Endothelial cell of umbilical vein (primary cell): ENCODE results near the gene KAZALD1. TPM values are rescaled to one million over a fixed set of nuclear protein-coding genes. Genes with fewer than 3 reads are reported as not detected.

ENCODE experiments used
- BruUV-seq: library from RNA; stranded (reverse); fragments of 400-500 nt; replicated peaks from 2 replicates; lab custom pipeline; 2021; lab: Mats Ljungman, UMichigan
- CTCF ChIA-PET: fragments of 300-600, 350-600 bp; sonication (Branson Sonifier 250); formaldehyde crosslinking; loops from one replicate; lab custom pipeline; 2021; ENCODE audit warnings: antibody characterized with exemption, inconsistent platforms; lab: Charles Lee
- POLR2A ChIA-PET: fragments of 300-600, 350-600 bp; sonication (Branson Sonifier 250); formaldehyde crosslinking; loops from one replicate; lab custom pipeline; 2021; ENCODE audit warnings: antibody characterized with exemption, inconsistent platforms; lab: Charles Lee
- DNase-seq: peaks from one replicate; pipeline ENCODE4 v3.0.0-alpha.2; 2011; ENCODE audit warnings: low read depth, low spot score
- FAIRE-seq: peaks from 2 replicates; lab custom pipeline; 2011; peaks lifted over from hg19 to GRCh38; lab: Jason Lieb, UNC
- H2AFZ ChIP-seq: 2 replicates; pipeline ENCODE4 v1.6.0; 2012; ENCODE audit warnings: low read depth, low read length, control low read depth, inconsistent platforms
- H3K27ac ChIP-seq: 2 replicates; pipeline ENCODE4 v1.5.1; 2011; ENCODE audit warnings: low read depth, mild to moderate bottlenecking, control low read depth, low read length, moderate library complexity; ENCODE audit not compliant: insufficient read depth
- H3K27me3 ChIP-seq, 2 experiments: 2 replicates each; pipeline versions ENCODE4 v1.6.0 to v1.6.1; 2011; ENCODE audit warnings: low read length in 2 of 2, mixed read lengths in 1 of 2; ENCODE audit not compliant: control insufficient read depth in 2 of 2, insufficient read depth in 2 of 2
- H3K36me3 ChIP-seq, 2 experiments: 2 replicates in 1 of 2; 3 replicates in 1 of 2; pipeline ENCODE4 v1.5.1; 2011; ENCODE audit warnings: low read length in 2 of 2, mild to moderate bottlenecking in 1 of 2, moderate library complexity in 1 of 2; ENCODE audit not compliant: control insufficient read depth in 2 of 2, insufficient read depth in 2 of 2; ENCODE audit errors: extremely low read depth in 1 of 2
- H3K4me1 ChIP-seq: 3 replicates; pipeline ENCODE4 v1.5.1; 2011; ENCODE audit warnings: mild to moderate bottlenecking, low read length; ENCODE audit not compliant: control insufficient read depth, insufficient read depth; ENCODE audit errors: extremely low read depth
- H3K4me2 ChIP-seq: 2 replicates; pipeline ENCODE4 v1.6.1; 2011; ENCODE audit warnings: low read length, control low read depth, mixed read lengths; ENCODE audit not compliant: insufficient read depth
- H3K4me3 ChIP-seq, 3 experiments: fragments of 200-600 bp in 1 of 3; sonication (generic), shearing (Covaris generic) in 1 of 3; replicated peaks in 1 of 3; 2 replicates each; pipeline ENCODE4 v1.5.1; 2011 to 2016; ENCODE audit warnings: control low read depth in 3 of 3, low read length in 3 of 3, mild to moderate bottlenecking in 2 of 3, inconsistent platforms in 1 of 3, low read depth in 1 of 3, moderate library complexity in 1 of 3; ENCODE audit not compliant: insufficient read depth in 1 of 3
- H3K79me2 ChIP-seq: 2 replicates; pipeline ENCODE4 v1.6.0; 2012; ENCODE audit warnings: low read length, inconsistent platforms; ENCODE audit not compliant: control insufficient read depth, insufficient read depth
- H3K9ac ChIP-seq: replicated peaks from 2 replicates; pipeline ENCODE3; 2011; ENCODE audit warnings: low read length, control low read depth; ENCODE audit not compliant: insufficient read depth; ENCODE audit errors: extremely low read depth
- H3K9me1 ChIP-seq: replicated peaks from 3 replicates; pipeline ENCODE4 v1.6.0; 2011; ENCODE audit warnings: mild to moderate bottlenecking, low read length; ENCODE audit not compliant: control insufficient read depth, insufficient read depth; ENCODE audit errors: extremely low read depth
- H3K9me3 ChIP-seq: replicated peaks from 2 replicates; pipeline ENCODE4 v1.5.1; 2012; ENCODE audit warnings: low read length, inconsistent platforms; ENCODE audit not compliant: control insufficient read depth, insufficient read depth
- H4K20me1 ChIP-seq: replicated peaks from 2 replicates; pipeline ENCODE3; 2011; ENCODE audit warnings: mild to moderate bottlenecking, low read length; ENCODE audit not compliant: control insufficient read depth, insufficient read depth; ENCODE audit errors: extremely low read depth
- FOS ChIP-seq: IDR thresholded peaks from 2 replicates; pipeline ENCODE4 v1.6.1; 2011; ENCODE audit warnings: mild to moderate bottlenecking, low read length, moderate library complexity, borderline replicate concordance; ENCODE audit not compliant: insufficient read depth
- GATA2 ChIP-seq: IDR thresholded peaks from 2 replicates; pipeline ENCODE4 v1.7.0; 2011; ENCODE audit warnings: low read depth, mild to moderate bottlenecking, moderate library complexity, mixed read lengths, low read length; ENCODE audit not compliant: insufficient read length, insufficient read depth
- POLR2A ChIP-seq: IDR thresholded peaks from 2 replicates; pipeline ENCODE4 v1.6.1; 2012; ENCODE audit warnings: low read depth, mild to moderate bottlenecking, control low read depth, low read length
- dilution Hi-C: fragments of 300-500 bp; cut with MboI; formaldehyde crosslinking; loops from one replicate; pipeline ENCODE4 v1.15.0; 2019; ENCODE audit warnings: low sequenced_read_pairs; ENCODE audit not compliant: extremely low pct_ligation_motif_present
- intact Hi-C: fragments of 100-400 bp; cut with micrococcal nuclease; formaldehyde crosslinking; loops from one replicate; pipeline ENCODE4 v1.10.0; 2022
- polyA plus RNA-seq, 4 experiments: library from polyadenylated mRNA; depleted of rRNA in 3 of 4; stranded (reverse) in 3 of 4; unstranded in 1 of 4; fragments of >200 nt; gene quantifications; 2 replicates each; pipeline versions ENCODE4 v1.2.1 to v1.2.3, GENCODE V29; 2011 to 2012; ENCODE audit warnings: missing spikeins in 1 of 4
- total RNA-seq: library from RNA; stranded (reverse); gene quantifications from 2 replicates; pipeline ENCODE4 v1.2.3, GENCODE V29; 2021
- TF ChIP-seq, protein P1 (sequence below), 2 donors: IDR thresholded peaks; 1 replicate in 1 of 2; 2 replicates in 1 of 2; pipeline ENCODE4 v1.5.1; 2011; ENCODE audit warnings: low read length in 2 of 2, mild to moderate bottlenecking in 2 of 2, moderate library complexity in 2 of 2, control low read depth in 1 of 2, inconsistent platforms in 1 of 2, low read depth in 1 of 2; ENCODE audit not compliant: insufficient read depth in 1 of 2; ENCODE audit errors: extremely low read depth in 1 of 2

Gene KAZALD1
- total and polyA plus RNA-seq, 2 donors (not counting 3 experiments of a cell fraction or from before 2014, with no cell fraction given), result 3.0 to 3.3 TPM

DNA sequence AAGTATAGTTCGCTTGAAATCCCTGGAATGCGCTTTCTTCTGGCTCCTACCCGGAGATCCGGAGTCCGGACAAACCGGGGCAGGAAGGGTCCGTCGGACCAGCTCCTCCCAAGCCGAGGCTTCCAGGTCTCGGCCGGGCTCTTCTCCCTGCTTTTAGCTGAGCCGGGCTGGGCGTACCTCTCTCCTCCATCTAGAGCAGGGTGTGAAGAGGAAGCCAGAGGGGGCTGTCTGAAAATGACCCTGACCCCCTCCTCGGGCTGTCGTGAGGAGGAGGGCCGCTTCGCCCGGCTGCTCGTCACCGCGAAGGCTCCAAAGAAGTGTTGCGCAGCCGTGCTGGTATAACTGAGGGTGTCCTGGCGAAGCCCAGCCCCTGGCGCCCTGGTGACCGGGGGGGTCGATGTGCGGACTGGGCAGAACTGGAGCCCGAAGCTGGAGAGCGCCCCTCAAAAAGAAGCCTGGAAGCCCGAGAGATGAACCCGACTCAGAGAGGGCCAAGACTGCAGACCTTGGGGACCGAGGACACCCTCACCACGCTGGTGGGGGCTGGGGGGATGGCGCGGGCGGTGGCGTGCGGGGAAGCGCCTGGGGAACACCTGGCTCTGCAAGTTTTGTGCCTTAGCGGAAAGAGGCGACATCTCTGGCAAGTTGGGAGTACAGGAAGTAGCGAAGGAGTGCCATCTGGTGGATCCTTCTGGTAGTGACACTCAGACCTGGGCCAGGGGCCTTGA lies 5.7 kb downstream of the KAZALD1 start:
- peaks cover 27% of the 10 kb centered on the region for H3K4me1 ChIP-seq
- H3K4me3 ChIP-seq, result peak overlapping the region; percentile 47 to 60 (median 54)
- H2AFZ ChIP-seq, result peak overlapping the region; percentile 82
- H4K20me1 ChIP-seq, result no peaks in the 10 kb centered on the region
- dilution Hi-C loops (no loop called here), intact Hi-C loops (loop anchor here (1.0 to 5.0 kb wide), 3 partner anchors 7 to 35 kb away; partner anchors contain the start of genes PDZD7 and SFXN3)
- peak overlapping the region; percentile 93 for H3K4me2 ChIP-seq
- peaks cover 0 to 1% of the 10 kb centered on the region in 2 experiments for H3K27me3 ChIP-seq
- no peaks in the 10 kb centered on the region for H3K79me2 ChIP-seq
- no peaks in the 10 kb centered on the region for H3K9me1 ChIP-seq
- no peak for TF ChIP-seq GATA2
- TF ChIP-seq POLR2A, result no peak
- no peak for TF ChIP-seq FOS
- TF ChIP-seq, protein P1, sequence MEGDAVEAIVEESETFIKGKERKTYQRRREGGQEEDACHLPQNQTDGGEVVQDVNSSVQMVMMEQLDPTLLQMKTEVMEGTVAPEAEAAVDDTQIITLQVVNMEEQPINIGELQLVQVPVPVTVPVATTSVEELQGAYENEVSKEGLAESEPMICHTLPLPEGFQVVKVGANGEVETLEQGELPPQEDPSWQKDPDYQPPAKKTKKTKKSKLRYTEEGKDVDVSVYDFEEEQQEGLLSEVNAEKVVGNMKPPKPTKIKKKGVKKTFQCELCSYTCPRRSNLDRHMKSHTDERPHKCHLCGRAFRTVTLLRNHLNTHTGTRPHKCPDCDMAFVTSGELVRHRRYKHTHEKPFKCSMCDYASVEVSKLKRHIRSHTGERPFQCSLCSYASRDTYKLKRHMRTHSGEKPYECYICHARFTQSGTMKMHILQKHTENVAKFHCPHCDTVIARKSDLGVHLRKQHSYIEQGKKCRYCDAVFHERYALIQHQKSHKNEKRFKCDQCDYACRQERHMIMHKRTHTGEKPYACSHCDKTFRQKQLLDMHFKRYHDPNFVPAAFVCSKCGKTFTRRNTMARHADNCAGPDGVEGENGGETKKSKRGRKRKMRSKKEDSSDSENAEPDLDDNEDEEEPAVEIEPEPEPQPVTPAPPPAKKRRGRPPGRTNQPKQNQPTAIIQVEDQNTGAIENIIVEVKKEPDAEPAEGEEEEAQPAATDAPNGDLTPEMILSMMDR (IDR thresholded peaks at IDR 0.05; ENCODE audit: extremely low read depth in 1 of 2, insufficient read depth in 1 of 2, low read depth in 1 of 2, low read length in 2 of 2), result peak; percentile 78 to 80
- H3K9me3 ChIP-seq, result no peaks in the 10 kb centered on the region
- H3K36me3 ChIP-seq, result no peaks in the 10 kb centered on the region
- BruUV-seq, result no TSS peak
- H3K27ac ChIP-seq, result no peak overlapping the region
- H3K9ac ChIP-seq, result peak overlapping the region; percentile 14
- CTCF ChIA-PET, result interaction anchor here (0.9 to 13.1 kb wide), 14 partner anchors 8 to 74 kb away, joined by 3 to 290 read pairs (median 8); partner anchors contain the start of genes PDZD7 and SFXN3
- POLR2A ChIA-PET, result no interaction called here
- FAIRE-seq (peak; percentile 93), DNase-seq (peak; percentile 85)
